Karpas-422 (cell line): ENCODE results near the gene NGEF. TPM values are rescaled to one million over a fixed set of nuclear protein-coding genes. Genes with fewer than 3 reads are reported as not detected.

ENCODE experiments used
- DNase-seq: peaks from one replicate; pipeline ENCODE4 v3.0.0-alpha.2; 2015
- H2AFZ ChIP-seq: fragments of 200-600 bp; sonication (generic); 2 replicates; pipeline ENCODE4 v1.6.1; 2014; ENCODE audit warnings: antibody characterized with exemption, low read length, mixed read lengths
- H3K27ac ChIP-seq: fragments of 200-600 bp; sonication (generic); 2 replicates; pipeline ENCODE4 v1.5.1; 2014; ENCODE audit warnings: mild to moderate bottlenecking, low read length, moderate library complexity
- H3K27me3 ChIP-seq: fragments of 200-600 bp; sonication (generic); 2 replicates; pipeline ENCODE4 v1.6.1; 2014; ENCODE audit warnings: low read length, mixed read lengths
- H3K36me3 ChIP-seq: fragments of 200-600 bp; sonication (generic); 2 replicates; pipeline ENCODE4 v1.6.1; 2014; ENCODE audit warnings: low read length, mixed read lengths; ENCODE audit not compliant: insufficient read depth
- H3K4me1 ChIP-seq: fragments of 200-600 bp; sonication (generic); 2 replicates; pipeline ENCODE4 v1.6.1; 2014; ENCODE audit warnings: mild to moderate bottlenecking, low read length, mixed read lengths
- H3K4me2 ChIP-seq: fragments of 200-600 bp; sonication (generic); 2 replicates; pipeline ENCODE4 v1.6.1; 2014; ENCODE audit warnings: low read length, low read depth, mild to moderate bottlenecking; ENCODE audit not compliant: poor library complexity, severe bottlenecking
- H3K4me3 ChIP-seq: fragments of 200-600 bp; sonication (generic); 2 replicates; pipeline ENCODE4 v1.5.1; 2014; ENCODE audit warnings: mild to moderate bottlenecking, antibody characterized with exemption, low read length, mixed read lengths
- H3K79me2 ChIP-seq: fragments of 200-600 bp; sonication (generic); 2 replicates; pipeline ENCODE4 v1.6.1; 2014; ENCODE audit warnings: mild to moderate bottlenecking, low read length, mixed read lengths
- H3K9ac ChIP-seq: fragments of 200-600 bp; sonication (generic); 2 replicates; pipeline ENCODE4 v1.6.0; 2014; ENCODE audit warnings: low read length
- H3K9me2 ChIP-seq: fragments of 200-600 bp; sonication (generic), shearing (Covaris generic); replicated peaks from 2 replicates; pipeline ENCODE4 v1.6.0; 2014; ENCODE audit warnings: mild to moderate bottlenecking, low read length, moderate library complexity; ENCODE audit not compliant: insufficient read depth
- H3K9me3 ChIP-seq: fragments of 300-700, 200-600 bp; sonication (generic); 2 replicates; pipeline ENCODE4 v1.6.1; 2014; ENCODE audit warnings: low read length, mixed read lengths
- H4K20me1 ChIP-seq: fragments of 200-600 bp; sonication (generic); 2 replicates; pipeline ENCODE4 v1.6.1; 2014; ENCODE audit warnings: mild to moderate bottlenecking, antibody characterized with exemption, low read length, low read depth; ENCODE audit not compliant: insufficient read depth
- total RNA-seq: library from RNA; depleted of rRNA; stranded (reverse); fragments of >200 nt; shearing (Covaris generic); gene quantifications from 2 replicates; pipeline ENCODE4 v1.2.3, GENCODE V29; 2014; ENCODE audit warnings: low replicate concordance

The NGEF gene
- total RNA-seq, 1 experiment from 2014 or later: not detected

DNA sequence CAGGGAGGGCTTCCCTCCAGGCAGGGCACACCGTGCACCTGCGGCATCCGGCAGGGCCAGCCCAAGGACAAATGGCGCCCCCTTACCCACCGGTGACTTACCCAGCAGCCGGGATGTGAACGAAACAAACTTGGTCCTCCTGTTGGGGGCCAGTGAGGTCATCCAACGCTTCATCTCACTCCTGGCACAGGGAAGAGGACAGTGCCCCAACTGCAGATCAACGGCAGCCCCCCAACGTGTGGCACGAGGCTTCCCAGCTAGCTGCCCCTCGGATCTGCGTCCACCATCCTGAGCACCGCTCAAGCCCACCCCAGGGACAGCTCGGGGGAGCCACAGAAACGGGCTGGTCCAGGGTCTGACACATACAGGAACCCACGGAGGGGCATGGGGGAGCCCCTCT is 131.0 kb downstream of the NGEF start:
- Histone ChIP-seq H3K9me3 (no peaks in the 10 kb centered on the region), H3K9ac (no peak overlapping the region), H3K4me2 (no peak overlapping the region), H3K4me3 (no peak overlapping the region), H2AFZ (no peak overlapping the region), H3K9me2 (no peaks in the 10 kb centered on the region), H3K36me3 (no peaks in the 10 kb centered on the region), H3K27ac (no peak overlapping the region), H3K27me3 (no peaks in the 10 kb centered on the region), H3K79me2 (no peaks in the 10 kb centered on the region), H3K4me1 (no peaks in the 10 kb centered on the region), H4K20me1 (no peaks in the 10 kb centered on the region)
- DNase-seq: no peak

DNA sequence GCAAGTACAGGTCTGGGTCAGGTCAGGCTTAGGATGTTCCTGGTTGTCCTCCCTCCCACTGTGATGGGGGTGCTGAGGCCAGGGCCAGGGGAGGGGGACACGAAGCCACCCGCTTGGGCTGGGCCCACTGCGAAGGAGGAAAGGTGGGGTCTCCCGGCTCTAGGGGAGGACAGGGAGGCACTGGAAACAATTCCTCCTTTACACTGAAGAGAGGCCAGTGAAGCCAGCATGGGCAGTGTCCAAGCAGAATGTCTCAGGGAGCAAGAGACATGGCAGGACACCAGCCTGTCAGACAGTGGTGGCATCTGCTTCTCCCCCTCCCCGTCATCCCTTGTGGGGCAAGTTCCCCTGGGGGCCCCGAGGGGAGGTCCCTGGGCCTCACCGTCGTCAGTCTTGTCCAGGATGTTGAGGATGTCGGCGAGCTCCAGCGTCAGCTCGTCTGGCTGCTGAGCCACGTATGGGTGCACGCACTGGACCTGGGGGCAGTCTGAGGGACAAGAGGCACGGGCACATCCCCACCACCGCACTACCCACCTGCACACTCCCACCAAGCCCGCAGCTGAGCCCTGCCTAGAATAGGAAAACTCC is 132.2 kb downstream of the NGEF start:
- Histone ChIP-seq H3K9ac (no peak overlapping the region), H3K9me3 (no peaks in the 10 kb centered on the region), H3K4me2 (no peak overlapping the region), H3K4me3 (no peak overlapping the region), H4K20me1 (no peaks in the 10 kb centered on the region), H3K27me3 (no peaks in the 10 kb centered on the region), H3K9me2 (no peaks in the 10 kb centered on the region), H3K4me1 (no peaks in the 10 kb centered on the region), H3K79me2 (no peaks in the 10 kb centered on the region), H2AFZ (no peak overlapping the region), H3K36me3 (no peaks in the 10 kb centered on the region), H3K27ac (no peak overlapping the region)
- DNase-seq: no peak

DNA sequence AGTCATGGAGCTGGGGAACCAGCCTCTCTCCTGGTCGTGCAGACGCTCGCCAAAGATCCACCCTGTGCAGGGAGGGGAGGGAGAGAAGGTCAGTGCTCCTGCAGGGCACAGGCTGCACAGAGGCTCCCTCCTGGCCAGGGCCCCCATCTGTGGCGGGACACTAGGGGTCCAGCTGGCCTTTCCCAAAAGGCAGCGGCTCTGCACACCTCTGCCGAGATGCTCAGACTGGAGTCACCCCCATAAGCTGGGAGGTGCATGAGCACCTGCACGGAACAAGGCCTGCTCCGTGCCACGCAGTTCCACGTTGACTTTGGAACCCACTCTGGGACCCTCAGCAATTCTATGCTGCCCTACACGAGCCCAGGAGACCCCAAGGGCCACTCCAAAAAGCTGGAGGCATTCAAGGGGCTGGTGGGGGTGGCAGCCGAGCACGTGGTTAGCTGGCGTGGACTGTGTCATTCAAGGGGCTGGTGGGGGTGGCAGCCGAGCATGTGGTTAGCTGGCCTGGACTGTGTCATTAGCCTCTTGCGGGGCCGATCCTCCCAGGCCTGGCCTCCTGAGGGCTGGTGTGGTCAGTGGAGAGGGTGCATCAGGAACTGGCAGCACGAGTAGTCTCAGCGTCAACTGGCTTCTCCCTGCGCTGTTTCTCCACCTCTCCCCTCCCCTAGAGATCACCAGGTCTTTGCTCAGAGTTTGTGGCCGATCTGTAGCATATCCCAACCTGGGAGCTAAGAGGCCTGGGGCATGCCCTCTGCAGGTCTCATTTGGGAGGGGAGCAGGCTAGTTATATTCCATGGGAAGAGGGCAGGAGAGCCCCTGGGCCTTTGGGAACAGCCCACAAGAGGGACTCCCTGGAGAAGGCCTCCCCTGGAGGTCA is 133.2 kb downstream of the NGEF start:
- DNase-seq: no peak
- no peak overlapping the region for H2AFZ ChIP-seq
- no peak overlapping the region for H3K4me3 ChIP-seq
- no peaks in the 10 kb centered on the region for H3K79me2 ChIP-seq
- H3K9ac ChIP-seq: no peak overlapping the region
- no peaks in the 10 kb centered on the region for H3K36me3 ChIP-seq
- H4K20me1 ChIP-seq: no peaks in the 10 kb centered on the region
- H3K4me1 ChIP-seq: no peaks in the 10 kb centered on the region
- H3K4me2 ChIP-seq: no peak overlapping the region
- no peak overlapping the region for H3K27ac ChIP-seq
- no peaks in the 10 kb centered on the region for H3K9me2 ChIP-seq
- no peaks in the 10 kb centered on the region for H3K9me3 ChIP-seq
- no peaks in the 10 kb centered on the region for H3K27me3 ChIP-seq

DNA sequence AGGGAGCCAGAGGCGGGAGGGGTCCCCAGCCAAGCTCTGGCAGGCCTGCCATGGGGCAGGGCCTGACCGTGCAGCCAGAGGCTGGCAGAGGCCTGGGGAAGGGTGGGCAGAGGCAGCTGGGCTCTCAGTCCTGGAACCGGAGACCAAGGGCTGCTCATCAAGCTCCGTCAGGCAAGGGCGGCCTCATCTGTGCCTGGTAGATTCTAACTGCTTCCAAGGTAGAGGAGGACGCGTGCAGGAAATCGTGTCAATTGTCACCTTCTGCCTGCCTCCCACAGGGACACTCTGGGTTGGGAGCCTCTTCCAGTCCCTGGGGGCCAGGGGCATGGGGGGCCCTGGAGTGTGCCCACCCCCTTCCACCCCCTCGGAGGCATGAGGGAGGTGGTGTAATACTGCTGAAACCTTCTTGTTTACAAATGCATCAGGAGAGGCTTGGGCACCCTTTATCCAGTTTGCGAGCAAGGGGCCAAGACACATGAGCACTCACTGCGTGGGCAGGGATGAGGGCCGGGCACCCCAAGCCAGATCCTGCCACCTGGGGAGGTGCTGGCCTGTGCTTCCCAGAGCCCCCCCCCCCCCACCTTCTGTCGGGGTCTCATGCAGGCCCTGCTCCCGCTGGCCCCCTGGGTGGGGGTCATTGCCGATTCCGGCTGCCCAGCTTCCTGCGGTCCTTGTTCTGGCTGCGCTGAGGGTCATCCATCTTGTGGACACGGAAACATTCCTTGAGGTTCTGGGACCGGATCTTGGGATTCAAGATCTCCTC is 134.0 kb downstream of the NGEF start:
- no peak overlapping the region for H3K27ac ChIP-seq
- H3K9me2 ChIP-seq: no peaks in the 10 kb centered on the region
- no peak overlapping the region for H2AFZ ChIP-seq
- no peak overlapping the region for H3K4me2 ChIP-seq
- H3K36me3 ChIP-seq: no peaks in the 10 kb centered on the region
- no peak overlapping the region for H3K4me3 ChIP-seq
- H3K27me3 ChIP-seq: no peaks in the 10 kb centered on the region
- H4K20me1 ChIP-seq: no peaks in the 10 kb centered on the region
- no peak overlapping the region for H3K9ac ChIP-seq
- H3K79me2 ChIP-seq: no peaks in the 10 kb centered on the region
- H3K9me3 ChIP-seq: no peaks in the 10 kb centered on the region
- no peaks in the 10 kb centered on the region for H3K4me1 ChIP-seq
- no peak for DNase-seq

DNA sequence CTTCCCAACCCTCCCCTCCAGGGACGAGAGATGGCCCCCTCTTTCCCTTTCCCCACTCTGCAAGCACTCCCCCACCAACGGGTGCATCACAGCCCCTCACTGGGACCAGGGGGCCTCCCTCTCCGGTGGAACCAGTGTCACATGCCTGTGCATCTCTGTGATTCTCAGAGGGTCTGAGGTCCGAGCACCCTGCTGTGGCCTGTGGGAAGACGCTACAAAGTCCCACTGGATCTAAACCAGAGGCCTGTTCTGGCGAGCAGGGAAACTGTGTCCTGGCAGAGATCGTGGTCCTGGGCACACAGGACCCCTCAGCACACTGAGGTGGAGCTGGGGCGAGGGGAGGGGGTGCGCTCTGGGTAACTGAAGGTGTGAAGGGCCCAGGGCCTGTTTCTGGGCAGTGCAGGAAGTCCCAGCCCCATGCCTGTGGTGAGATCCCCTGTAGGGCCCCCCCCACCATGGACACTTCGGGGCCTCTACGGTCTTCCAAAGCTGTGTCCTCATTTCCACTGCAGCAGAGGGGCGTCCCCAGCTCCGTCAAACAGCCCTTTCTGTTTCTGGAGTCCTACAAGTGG is 135.0 kb downstream of the NGEF start:
- no peaks in the 10 kb centered on the region for H3K79me2 ChIP-seq
- H3K9me3 ChIP-seq: no peaks in the 10 kb centered on the region
- no peak overlapping the region for H2AFZ ChIP-seq
- no peaks in the 10 kb centered on the region for H3K9me2 ChIP-seq
- no peak overlapping the region for H3K4me2 ChIP-seq
- H3K27me3 ChIP-seq: no peaks in the 10 kb centered on the region
- H4K20me1 ChIP-seq: no peaks in the 10 kb centered on the region
- H3K27ac ChIP-seq: no peak overlapping the region
- H3K4me1 ChIP-seq: no peaks in the 10 kb centered on the region
- no peak overlapping the region for H3K9ac ChIP-seq
- no peak for DNase-seq
- no peaks in the 10 kb centered on the region for H3K36me3 ChIP-seq
- no peak overlapping the region for H3K4me3 ChIP-seq

DNA sequence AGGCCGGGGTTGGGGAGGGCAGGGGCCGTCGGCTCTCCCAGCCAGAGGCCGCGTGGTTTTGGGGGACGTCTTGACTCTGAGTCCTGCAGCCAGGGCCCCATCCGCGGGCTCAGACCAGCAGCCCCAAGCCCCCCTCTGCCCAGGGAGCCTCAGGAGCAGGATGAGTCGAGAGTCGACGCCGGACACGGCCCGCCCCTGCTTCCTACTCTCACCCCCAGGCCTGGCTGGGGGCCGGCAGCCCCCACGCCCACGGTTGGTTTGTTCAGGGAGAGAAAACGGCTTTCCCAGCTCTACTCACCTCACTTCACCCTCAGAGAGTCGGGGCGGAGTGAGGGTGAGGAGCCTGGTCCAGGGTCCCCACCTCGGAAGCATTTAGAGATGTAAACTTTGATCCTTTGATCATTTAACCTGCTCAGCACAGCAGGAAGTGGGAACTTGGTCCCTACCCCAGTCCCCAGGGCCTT is 136.0 kb downstream of the NGEF start:
- no peak overlapping the region for H3K4me3 ChIP-seq
- H3K4me2 ChIP-seq: no peak overlapping the region
- H3K79me2 ChIP-seq: no peaks in the 10 kb centered on the region

DNA sequence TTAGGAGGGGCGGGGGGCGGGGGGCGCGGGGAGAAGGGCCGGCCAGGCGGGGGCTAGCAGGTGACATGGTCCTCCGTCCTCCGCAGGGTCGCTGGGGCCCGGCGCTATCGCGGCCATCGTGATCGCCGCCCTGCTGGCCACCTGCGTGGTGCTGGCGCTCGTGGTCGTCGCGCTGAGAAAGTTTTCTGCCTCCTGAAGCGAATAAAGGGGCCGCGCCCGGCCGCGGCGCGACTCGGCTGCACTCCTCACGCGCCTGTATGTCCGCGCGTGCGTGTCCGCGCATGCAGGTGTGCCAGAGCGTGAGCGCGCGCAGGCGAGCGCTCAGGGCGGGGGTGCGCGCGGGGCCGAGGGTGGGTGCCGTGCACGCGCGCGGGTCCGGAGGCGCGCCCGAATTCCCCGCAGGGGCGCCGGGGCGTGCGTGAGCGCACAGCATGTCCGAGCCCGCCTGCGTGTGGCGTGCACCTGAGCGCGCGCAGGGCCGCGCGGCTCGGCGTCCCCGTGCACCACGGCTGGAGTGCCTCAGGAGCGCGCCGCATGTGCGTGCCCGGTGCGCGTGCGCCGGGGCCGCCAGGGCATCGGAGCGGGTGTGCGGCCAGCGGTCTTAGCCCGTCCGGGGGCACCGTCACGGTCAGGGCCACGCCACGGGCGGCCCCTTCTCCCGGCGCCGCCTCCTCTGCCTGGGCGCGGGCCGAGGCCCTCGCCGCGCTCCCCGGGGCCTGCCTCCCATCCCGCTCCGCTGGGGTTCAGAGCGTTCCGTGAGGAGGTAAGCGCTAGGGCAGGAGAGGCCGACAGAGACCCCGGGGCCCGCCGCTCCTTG is 136.7 kb downstream of the NGEF start:
- no peaks in the 10 kb centered on the region for H3K9me3 ChIP-seq
- H3K4me2 ChIP-seq: no peak overlapping the region
- H3K4me3 ChIP-seq: no peak overlapping the region
- no peaks in the 10 kb centered on the region for H3K27me3 ChIP-seq
- no peaks in the 10 kb centered on the region for H3K36me3 ChIP-seq
- H4K20me1 ChIP-seq: no peaks in the 10 kb centered on the region
- H3K9ac ChIP-seq: no peak overlapping the region
- no peak for DNase-seq
- no peaks in the 10 kb centered on the region for H3K79me2 ChIP-seq
- no peaks in the 10 kb centered on the region for H3K4me1 ChIP-seq
- no peaks in the 10 kb centered on the region for H3K9me2 ChIP-seq
- H3K27ac ChIP-seq: no peak overlapping the region
- no peak overlapping the region for H2AFZ ChIP-seq

More for the DNA sequence above, 136.0 kb downstream of the NGEF start:
- no peak for DNase-seq
- Histone ChIP-seq H3K9me2 (no peaks in the 10 kb centered on the region), H3K27me3 (no peaks in the 10 kb centered on the region), H3K4me1 (no peaks in the 10 kb centered on the region), H3K9ac (no peak overlapping the region), H2AFZ (no peak overlapping the region), H3K9me3 (no peaks in the 10 kb centered on the region), H3K27ac (no peak overlapping the region), H3K36me3 (no peaks in the 10 kb centered on the region), H4K20me1 (no peaks in the 10 kb centered on the region)
